Stimulated activated CD8-positive, alpha-beta memory T cell treated with anti-CD3 and anti-CD28 coated beads, Interleukin-7, amount 100 ng/mL, for 24 hours (primary cell): ENCODE data around the gene TMPRSS9.
"Not testable (repeated sequence)": the region's sequence is repeated elsewhere in the genome, so short reads cannot be mapped to it uniquely, and the experiment has no call there.

ENCODE experiments used
- DNase-seq: peaks from one replicate; pipeline ENCODE4 v3.0.0-alpha.2; 2020; ENCODE audit warnings: low read depth

Gene TMPRSS9

DNA sequence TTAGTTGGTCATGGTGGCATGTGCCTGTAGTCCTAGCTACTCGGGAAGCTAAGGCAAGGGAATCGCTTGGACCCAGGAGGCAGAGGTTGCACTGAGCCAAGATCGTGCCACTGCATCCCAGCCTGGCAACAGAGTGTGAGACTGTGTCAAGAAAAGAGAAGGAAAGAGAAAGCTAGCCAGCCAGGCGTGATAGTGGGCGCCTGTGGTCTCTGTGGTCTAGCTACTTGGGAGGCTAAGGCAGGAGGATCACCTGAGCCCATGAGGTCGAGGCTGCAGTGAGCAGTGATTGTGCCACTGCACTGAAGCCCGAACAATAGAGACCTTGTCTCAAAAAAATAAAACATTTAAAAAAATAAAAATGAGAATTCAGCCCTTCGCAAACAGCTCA is 34.0 kb downstream of the TMPRSS9 start:
- no peak for DNase-seq

DNA sequence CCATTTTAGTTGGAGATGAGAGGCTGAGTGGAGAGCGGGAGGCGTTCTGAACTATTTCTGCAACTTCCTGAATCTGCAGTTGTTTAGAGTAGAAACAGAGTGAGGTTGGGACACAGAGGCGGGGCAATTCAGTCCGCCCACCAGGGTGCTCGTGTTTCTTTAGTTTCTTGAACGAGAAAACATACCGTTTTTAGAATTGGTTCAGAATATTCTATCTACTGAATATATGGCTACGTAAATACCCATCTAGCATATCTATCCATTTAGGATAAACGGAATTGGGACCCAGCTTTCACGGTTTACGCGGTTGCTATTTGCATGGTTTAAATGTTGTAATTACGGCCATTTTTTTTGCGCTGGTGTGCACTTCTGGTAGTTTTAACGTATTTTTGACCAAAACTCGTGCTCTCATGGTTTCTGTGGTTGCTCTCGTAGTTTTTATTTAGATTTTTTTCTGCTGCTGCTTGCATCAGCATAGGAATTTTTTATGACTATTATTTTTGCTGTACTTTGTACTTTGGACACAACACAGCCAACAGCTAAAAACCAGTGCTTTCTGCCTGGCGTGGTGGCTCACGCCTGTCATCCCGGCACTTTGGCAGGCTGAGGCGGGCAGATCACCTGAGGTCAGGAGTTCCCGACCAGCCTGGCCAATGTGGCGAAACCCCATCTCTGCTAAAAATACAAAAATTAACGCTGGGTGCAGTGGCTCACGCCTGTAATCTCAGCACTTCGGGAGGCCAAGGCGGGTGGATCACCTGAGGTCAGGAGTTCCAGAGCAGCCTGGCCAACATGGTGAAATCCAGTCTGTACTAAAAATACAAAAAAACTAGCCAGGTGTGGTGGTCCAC is 34.6 kb downstream of the TMPRSS9 start:
- DNase-seq = no peak

DNA sequence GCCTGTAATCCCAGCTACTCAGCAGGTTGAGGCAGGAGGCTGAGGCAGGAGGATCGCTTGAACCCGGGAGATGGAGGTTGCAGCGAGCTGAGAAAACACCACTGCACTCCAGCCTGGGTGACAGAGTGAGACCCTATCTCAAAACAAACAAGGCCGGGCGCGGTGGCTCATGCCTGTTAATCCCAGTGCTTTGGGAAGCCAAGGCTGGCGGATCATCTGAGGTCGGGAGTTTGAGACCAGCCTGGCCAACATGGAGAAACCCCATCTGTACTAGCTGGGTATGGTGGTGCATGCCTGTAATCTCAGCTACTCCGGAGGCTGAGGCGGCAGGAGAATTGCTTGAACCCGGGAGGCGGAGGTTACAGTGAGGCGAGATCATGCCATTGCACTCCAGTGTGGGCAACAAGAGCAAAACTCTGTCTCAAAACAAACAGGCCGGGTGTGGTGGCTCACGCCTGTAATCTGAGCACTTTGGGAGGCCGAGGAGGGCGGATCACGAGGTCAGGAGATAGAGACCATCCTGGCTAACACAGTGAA is 35.3 kb downstream of the TMPRSS9 start:
- DNase-seq = not testable (repeated sequence)

DNA sequence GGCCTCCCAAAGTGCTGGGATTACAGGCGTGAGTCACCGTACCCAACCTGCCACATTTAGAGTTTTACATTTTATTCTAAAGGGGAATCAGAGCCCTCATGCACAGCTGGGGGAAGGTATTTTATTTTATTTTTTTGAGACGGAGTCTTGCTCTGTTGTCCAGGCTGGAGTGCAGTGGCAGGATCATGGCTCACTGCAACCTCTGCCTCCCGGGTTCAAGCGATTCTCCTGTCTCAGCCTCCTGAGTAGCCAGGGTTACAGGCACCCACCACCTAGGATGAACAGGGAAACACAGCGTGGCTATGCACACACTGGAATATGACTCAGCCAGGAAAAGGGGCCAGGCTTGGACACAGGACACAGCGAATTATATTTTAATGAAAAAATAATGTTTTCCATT is 37.1 kb downstream of the TMPRSS9 start:
- not testable (repeated sequence) for DNase-seq

DNA sequence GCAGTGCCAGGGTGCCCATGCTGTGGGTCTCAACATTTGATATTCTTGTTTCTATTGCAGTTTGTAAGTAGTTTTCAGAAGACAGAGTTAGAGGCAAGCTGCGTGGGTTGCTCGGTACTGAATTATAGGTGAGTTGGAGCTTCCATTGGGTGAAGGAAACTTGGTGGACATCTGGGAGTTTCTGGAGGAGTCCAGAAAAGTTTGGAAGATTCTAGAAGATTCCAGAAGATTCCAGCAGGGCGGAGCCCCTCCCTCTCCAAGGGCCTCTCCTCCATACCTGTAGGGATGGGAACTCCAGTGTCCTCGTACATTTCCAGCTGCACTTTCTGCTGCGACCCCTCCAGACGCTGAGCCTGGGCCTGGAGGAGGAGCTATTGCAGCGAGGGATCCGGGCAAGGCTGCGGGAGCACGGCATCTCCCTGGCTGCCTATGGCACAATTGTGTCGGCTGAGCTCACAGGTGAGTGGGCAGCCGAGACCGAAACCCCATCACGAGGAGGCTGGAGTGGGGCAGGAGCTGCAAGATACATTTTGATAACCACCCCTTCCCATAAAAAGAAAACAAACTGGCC is 38.8 kb downstream of the TMPRSS9 start:
- DNase-seq = no peak

DNA sequence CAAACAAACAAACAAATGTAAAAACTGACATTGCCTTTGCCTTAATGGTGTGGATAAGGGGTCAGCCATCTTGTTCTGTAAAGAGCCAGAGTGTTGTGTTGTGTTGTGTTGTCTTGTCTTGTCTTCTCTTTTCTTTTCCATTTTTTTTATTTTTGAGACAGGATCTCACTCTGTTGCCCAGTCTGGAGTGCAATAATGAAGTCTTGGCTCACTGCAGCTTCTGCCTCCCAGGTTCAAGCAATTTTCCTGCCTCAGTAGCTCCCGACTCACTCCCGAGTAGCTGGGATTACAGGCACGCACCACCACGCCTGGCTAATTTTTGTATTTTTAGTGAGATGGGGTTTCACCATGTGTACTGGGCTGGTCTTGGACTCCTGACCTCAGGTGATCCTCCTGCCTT is 39.5 kb downstream of the TMPRSS9 start:
- no peak for DNase-seq

DNA sequence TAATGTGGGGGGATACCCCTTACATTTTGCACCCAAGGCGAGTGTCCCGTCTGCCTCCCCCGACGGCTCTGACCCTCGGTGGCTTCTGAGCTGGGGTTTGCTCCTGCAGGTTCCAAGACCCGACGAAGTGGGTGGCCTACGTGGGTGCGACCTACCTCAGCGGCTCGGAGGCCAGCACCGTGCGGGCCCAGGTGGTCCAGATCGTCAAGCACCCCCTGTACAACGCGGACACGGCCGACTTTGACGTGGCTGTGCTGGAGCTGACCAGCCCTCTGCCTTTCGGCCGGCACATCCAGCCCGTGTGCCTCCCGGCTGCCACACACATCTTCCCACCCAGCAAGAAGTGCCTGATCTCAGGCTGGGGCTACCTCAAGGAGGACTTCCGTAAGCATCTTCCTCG is 48.2 kb downstream of the TMPRSS9 start:
- no peak for DNase-seq

DNA sequence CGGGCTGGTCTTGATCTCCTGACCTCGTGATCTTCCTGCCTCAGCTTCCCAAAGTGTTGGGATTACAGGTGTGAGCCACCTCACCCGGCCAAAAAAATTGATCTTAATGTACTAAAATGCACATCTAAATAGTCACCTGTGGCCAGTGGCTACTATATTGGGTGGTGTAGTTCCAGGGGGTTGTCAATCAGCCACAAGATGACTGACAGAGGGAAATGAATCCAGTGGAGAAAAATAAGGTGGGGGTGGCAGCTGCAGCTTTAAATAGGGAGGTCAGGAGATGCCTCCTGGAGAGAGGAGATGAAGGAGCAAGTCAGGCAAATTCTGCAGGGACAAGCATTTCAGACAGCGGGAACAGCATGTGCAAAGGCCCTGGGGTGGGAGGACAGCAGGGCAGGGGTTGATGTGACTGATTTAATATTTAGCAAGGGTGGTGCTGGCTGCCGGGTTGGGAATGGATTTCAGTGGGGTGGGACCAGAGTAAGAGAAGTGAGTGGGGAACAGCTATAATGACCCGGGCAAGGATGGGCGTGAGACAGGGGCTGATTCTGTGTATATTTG is 49.4 kb downstream of the TMPRSS9 start:
- DNase-seq = no peak

DNA sequence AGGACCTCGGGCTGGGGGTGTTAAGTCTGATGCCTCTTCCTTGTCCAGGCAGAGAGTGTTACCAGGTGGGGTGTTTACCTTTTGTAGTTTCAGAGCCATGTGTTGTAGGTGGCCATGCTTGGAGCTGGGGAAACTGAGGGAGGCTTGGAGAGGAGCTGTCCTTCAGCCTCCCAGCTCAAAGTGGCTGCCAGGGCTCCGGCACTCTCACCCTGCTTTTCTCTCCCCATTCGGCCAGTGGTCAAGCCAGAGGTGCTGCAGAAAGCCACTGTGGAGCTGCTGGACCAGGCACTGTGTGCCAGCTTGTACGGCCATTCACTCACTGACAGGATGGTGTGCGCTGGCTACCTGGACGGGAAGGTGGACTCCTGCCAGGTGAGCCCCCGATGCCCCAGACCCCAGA is 50.0 kb downstream of the TMPRSS9 start:
- no peak for DNase-seq

DNA sequence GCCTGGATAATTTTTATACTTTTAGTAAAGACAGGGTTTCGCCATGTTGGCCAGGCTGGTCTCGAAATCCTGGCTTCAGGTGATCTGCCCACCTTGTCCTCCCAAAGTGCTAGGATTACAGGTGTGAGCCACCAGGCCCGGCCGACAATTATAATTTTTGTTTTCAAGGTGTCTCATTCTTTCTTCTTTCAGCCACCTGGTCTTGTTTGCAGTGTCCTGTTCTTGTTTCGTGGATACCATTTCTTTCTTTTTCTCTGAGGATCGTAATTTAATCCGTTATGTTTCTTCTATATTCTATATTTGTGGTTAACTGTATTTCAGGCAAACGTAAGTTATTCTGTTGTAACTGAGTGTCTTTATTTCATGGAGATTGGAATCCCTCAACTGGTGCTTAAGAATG is 51.6 kb downstream of the TMPRSS9 start:
- no peak for DNase-seq

DNA sequence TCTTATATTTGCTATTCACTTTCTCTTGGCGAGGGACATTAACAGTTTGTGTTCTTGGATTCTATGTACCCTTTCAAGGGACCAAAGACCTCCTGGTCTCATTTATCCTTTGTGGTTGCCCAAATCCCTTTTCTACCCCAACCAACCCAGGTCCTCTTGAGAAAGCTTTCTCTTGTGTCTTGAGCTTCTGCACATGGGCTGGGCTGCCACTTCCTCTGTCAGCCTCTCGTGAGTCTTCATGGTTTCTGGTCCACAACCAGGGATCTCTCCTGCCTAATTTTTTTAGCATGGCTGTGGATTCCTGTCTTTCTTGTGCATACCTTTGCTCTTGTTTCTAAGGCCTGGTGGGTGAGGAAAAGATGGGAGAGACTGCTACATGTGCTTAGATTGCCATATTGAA is 52.4 kb downstream of the TMPRSS9 start:
- DNase-seq = no peak

DNA sequence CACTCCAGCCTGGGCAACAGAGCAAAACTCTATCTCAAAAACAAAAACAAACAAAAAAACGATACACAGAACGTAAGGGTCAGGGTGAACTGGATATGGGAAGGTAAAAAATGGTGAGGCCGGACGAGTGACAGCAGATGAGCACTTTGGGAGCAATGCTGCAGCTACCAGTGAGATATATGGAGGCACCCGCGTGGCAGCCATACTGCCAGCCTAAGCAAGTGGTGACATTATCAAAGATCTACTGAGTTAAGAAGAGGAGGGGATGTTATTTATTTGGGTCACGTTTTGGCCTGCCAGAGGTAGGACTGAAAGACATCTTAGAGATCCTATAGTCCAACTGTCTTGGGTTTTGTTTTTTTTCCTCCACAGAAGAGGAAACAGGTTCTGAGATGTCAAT is 53.1 kb downstream of the TMPRSS9 start:
- no peak for DNase-seq

DNA sequence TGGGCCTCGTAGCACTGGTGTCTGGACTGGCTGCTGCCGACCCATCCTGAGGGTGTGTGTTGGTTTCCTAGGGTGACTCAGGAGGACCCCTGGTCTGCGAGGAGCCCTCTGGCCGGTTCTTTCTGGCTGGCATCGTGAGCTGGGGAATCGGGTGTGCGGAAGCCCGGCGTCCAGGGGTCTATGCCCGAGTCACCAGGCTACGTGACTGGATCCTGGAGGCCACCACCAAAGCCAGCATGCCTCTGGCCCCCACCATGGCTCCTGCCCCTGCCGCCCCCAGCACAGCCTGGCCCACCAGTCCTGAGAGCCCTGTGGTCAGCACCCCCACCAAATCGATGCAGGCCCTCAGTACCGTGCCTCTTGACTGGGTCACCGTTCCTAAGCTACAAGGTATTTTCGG is 53.6 kb downstream of the TMPRSS9 start:
- no peak for DNase-seq

DNA sequence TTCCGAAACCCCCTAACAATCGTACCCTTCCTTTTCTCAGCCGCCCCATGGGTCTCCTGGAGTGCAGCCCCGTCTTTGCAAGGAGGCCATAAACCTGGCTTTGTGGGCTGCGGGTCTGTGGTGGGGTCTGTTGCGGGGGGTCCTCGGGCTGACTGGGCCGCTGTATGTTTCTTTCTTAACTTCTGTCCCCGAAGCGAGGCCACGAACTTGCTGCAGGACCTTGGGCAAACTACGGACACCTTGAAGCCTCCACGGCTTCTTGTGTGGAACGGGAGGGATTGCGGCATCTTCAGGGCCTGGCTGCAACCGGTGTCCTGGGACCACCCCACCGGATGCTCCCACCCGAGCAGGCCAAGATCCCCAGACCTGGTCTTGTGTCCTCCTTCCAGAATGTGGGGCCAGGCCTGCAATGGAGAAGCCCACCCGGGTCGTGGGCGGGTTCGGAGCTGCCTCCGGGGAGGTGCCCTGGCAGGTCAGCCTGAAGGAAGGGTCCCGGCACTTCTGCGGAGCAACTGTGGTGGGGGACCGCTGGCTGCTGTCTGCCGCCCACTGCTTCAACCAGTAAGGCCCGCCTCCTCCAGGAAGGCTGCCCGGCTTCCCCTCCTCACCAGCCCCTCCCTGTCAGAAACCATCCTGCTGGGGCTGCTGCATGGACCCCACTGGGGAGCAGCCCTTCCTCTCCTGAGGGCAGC is 55.4 kb downstream of the TMPRSS9 start:
- DNase-seq = no peak

DNA sequence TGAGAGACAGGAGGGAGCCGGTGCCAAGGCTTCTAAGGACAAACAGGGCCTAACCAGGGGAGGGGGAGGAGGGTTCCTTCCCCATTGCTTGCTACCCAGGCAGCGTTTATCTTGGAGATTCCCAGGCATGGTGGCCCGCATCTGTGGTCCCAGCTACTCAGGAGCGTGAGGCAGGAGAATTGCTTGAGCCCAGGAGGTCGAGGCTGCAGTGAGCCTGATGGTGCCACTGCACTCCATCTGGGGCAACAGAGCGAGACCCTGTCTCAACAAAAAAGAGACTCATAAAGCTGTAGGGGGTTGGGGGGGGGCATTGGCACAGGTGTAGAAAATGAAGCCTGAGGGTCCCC is 55.9 kb downstream of the TMPRSS9 start:
- no peak for DNase-seq

DNA sequence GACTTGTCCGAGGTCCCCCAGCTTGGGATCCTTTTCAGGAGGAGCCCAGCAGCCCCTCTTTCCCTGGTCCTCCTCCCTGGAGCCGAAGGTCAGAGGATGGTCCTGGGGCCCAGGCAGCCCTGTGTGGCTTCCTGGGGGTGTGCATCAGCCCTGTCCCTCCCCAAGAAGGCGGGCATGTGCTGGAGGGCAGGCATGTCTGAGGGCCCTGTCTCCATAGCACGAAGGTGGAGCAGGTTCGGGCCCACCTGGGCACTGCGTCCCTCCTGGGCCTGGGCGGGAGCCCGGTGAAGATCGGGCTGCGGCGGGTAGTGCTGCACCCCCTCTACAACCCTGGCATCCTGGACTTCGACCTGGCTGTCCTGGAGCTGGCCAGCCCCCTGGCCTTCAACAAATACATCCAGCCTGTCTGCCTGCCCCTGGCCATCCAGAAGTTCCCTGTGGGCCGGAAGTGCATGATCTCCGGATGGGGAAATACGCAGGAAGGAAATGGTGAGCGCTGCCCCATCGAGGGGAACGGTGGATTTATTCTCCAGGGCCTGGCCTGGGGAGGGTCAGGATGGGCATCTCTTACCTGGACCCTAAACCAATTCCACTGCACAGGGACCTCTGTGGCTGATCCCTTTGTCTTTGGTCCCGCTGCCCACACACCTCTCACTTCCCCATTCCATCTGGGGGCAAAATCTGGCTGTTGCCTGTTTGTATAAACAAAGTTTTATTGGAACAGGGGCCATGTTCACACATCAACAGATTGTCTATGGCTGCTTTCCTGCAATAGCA is 56.4 kb downstream of the TMPRSS9 start:
- no peak for DNase-seq

DNA sequence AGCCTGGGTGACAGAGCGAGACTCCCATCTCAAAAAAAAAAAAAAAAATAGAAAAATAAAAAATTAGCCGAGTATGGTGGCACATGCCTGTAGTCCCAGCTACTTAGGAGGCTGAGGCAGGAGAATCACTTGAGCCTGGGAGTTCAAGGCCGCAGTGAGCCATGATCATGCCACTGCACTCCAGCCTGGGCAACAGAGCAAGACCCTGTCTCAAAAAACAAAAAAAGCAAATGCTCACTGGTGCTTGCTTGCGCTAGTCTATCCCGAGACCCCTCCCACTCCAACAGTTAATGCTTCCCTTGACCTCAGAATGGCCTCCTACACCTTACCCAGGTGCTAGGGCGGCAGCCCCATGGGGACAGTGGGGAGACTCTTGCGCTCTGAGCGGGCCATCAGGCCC is 57.4 kb downstream of the TMPRSS9 start:
- DNase-seq = not testable (repeated sequence)

DNA sequence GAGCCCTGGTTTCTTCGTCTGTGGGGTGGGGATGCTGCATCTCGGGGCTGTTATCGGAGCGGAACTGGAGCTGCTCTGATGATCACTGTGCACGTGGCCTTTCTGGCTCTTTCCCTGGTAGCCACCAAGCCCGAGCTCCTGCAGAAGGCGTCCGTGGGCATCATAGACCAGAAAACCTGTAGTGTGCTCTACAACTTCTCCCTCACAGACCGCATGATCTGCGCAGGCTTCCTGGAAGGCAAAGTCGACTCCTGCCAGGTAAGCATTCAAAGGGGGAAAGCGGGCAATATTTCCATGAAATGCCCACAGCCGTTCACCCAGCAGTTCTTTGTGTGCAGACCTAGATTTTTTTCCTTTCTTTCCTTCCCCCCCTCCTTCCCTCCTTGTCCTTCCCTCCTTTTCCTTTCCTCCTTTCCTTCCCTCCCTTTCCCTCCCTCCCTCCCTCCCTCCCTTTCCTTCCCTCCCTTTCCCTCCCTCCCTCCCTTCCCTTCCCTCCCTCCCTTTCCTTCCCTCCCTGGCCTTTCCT is 57.9 kb downstream of the TMPRSS9 start:
- no peak for DNase-seq

DNA sequence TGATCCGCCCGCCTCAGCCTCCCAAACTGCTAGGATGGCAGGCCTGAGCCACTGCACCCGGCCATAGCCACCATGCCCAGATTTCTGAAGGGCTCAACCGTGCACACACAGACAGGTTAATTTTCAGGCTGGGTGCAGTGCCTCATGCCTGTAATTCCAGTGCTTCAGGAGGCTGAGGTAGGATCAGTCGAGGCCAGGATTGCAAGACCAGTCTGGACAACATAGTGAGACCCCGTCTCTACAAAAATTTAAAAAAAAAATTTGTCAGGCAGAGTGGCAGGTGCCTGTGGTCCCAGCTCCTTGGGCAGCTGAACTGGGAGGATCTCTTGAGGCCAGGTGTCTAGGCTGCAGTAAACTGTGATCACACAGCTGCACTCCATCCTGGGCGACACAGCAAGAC is 59.7 kb downstream of the TMPRSS9 start:
- DNase-seq = no peak

DNA sequence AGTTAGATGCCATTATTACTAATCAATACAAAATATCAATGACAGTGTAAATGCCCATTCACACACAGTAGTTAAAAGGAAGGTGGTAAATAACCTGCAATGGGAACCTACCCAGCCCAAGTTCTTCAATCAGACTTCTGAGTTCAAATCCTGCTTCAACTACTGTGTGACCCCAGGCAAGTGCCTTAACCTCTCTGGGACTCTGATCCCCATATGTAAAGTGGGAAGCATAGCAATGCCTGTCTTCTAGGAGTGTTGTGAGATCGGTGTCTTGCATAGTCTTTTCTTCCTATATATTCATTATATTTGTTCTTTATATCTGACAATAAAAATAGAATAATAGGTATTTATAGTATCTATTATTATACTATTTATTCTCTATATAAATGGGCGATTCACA is 60.4 kb downstream of the TMPRSS9 start:
- no peak for DNase-seq

DNA sequence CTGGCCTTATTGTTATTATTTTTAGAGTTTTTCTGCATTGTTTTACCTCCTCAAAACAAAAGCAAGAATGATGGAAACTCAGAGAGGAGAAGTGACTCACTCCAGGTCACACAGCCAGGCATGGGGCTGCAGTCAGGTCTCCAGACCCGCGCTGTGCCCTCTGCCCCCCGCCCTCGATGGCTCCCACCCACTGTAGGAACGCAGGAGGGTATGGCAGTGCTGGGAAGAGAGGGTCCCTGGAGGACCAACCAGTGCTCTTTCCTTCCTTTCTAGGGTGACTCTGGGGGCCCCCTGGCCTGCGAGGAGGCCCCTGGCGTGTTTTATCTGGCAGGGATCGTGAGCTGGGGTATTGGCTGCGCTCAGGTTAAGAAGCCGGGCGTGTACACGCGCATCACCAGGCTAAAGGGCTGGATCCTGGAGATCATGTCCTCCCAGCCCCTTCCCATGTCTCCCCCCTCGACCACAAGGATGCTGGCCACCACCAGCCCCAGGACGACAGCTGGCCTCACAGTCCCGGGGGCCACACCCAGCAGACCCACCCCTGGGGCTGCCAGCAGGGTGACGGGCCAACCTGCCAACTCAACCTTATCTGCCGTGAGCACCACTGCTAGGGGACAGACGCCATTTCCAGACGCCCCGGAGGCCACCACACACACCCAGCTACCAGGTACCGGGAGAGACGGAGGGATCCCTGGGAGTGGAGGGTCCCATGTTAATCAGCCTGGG is 61.7 kb downstream of the TMPRSS9 start:
- DNase-seq = no peak
